Effector memory CD4-positive, alpha-beta T cell (primary cell): ENCODE measurements around the gene ZNF611.
A peak's percentile ranks its signal among the peaks of the same experiment; 100 is the strongest.
"Not testable (repeated sequence)": the region's sequence is repeated elsewhere in the genome, so short reads cannot be mapped to it uniquely, and the experiment has no call there.

ENCODE experiments used
- DNase-seq, 3 donors: peaks; one replicate each; pipeline ENCODE4 v3.0.0-alpha.2; 2020
- H3K27ac ChIP-seq: 2 replicates; pipeline ENCODE4 v1.7.0; 2013; ENCODE audit warnings: mild to moderate bottlenecking, low read length, moderate library complexity; ENCODE audit not compliant: insufficient read depth, poor library complexity, severe bottlenecking
- H3K27me3 ChIP-seq: replicated peaks from 2 replicates; pipeline ENCODE4 v1.7.0; 2013; ENCODE audit warnings: mild to moderate bottlenecking, low read length; ENCODE audit not compliant: insufficient read depth, control insufficient read depth, poor library complexity, severe bottlenecking
- H3K36me3 ChIP-seq: 2 replicates; pipeline ENCODE4 v1.7.0; 2013; ENCODE audit warnings: mild to moderate bottlenecking, low read length, moderate library complexity; ENCODE audit not compliant: control insufficient read depth, insufficient read depth
- H3K4me1 ChIP-seq: 2 replicates; pipeline ENCODE4 v1.7.0; 2013; ENCODE audit warnings: low read length, mild to moderate bottlenecking; ENCODE audit not compliant: control insufficient read depth, insufficient read depth, poor library complexity, severe bottlenecking
- H3K4me3 ChIP-seq: 2 replicates; pipeline ENCODE4 v1.7.0; 2013; ENCODE audit warnings: low read length, low read depth, mild to moderate bottlenecking; ENCODE audit not compliant: insufficient read depth, poor library complexity, severe bottlenecking
- H3K9me3 ChIP-seq: 2 replicates; pipeline ENCODE4 v1.7.0; 2013; ENCODE audit warnings: mild to moderate bottlenecking, low read length, moderate library complexity; ENCODE audit not compliant: control insufficient read depth
- total RNA-seq, 3 donors: gene quantifications; one replicate each; lab custom pipeline; 2026; lab: John Stamatoyannopoulos, UW

ZNF611 gene
- total RNA-seq: 26.1 to 33.1 (median 28.3) reads per million in 3 donors

GRCh38 chr19:52734893-52735661 lies at the start of gene ZNF611:
TSS of gene ZNF611 (minus strand) at chr19:52735044. CDS start at chr19:52715894, 19,150 bp downstream.
- Histone ChIP-seq H3K4me3 (peak within 1 kb of the TSS; percentile 72), H3K27ac (peak within 1 kb of the TSS; percentile 87), H3K4me1 (peaks cover 10% of the 10 kb centered on the region), H3K36me3 (no peaks in the 10 kb centered on the region), H3K9me3 (no peaks in the 10 kb centered on the region), H3K27me3 (no peaks in the 10 kb centered on the region)
- DNase-seq: peak; percentile 97 to 99 (median 99)

- not testable (repeated sequence) for H3K4me1 ChIP-seq, H3K27me3 ChIP-seq, H3K27ac ChIP-seq, DNase-seq, H3K4me3 ChIP-seq, H3K36me3 ChIP-seq, H3K9me3 ChIP-seq
These were observed 48.0 kb upstream of the ZNF611 start for GRCh38 chr19:52782864-52783263.

GRCh38 chr19:52778811-52779210 lies 44.0 kb upstream of the ZNF611 start:
- Histone ChIP-seq H3K9me3 (peaks cover 3% of the 10 kb centered on the region), H3K36me3 (peaks cover 14% of the 10 kb centered on the region), H3K27ac (no peak overlapping the region)

GRCh38 chr19:52756447-52756846 lies 21.6 kb upstream of the ZNF611 start:
- H3K4me1 ChIP-seq, H3K36me3 ChIP-seq, H3K27ac ChIP-seq, H3K9me3 ChIP-seq, DNase-seq, H3K27me3 ChIP-seq, H3K4me3 ChIP-seq: not testable (repeated sequence)

More at GRCh38 chr19:52778811-52779210, 44.0 kb upstream of the ZNF611 start:
- H3K27me3 ChIP-seq: no peaks in the 10 kb centered on the region
- peak in 2 of 3 donors; percentile 15 to 19 for DNase-seq
- H3K4me1 ChIP-seq: no peaks in the 10 kb centered on the region
- no peak overlapping the region for H3K4me3 ChIP-seq

GRCh38 chr19:52749780-52750179 lies 14.9 kb upstream of the ZNF611 start:
- Histone ChIP-seq H3K36me3 (no peaks in the 10 kb centered on the region), H3K9me3 (no peaks in the 10 kb centered on the region), H3K27ac (no peak overlapping the region), H3K4me3 (no peak overlapping the region), H3K4me1 (no peaks in the 10 kb centered on the region), H3K27me3 (no peaks in the 10 kb centered on the region)
- DNase-seq: no peak

- DNase-seq: no peak
These were observed 13.6 kb upstream of the ZNF611 start for GRCh38 chr19:52748336-52748950.

GRCh38 chr19:52745919-52746318 lies 11.1 kb upstream of the ZNF611 start:
- not testable (repeated sequence) for H3K27me3 ChIP-seq, H3K4me1 ChIP-seq, H3K27ac ChIP-seq, H3K36me3 ChIP-seq, H3K4me3 ChIP-seq, H3K9me3 ChIP-seq, DNase-seq

More at GRCh38 chr19:52748336-52748950, 13.6 kb upstream of the ZNF611 start:
- H3K4me3 ChIP-seq: no peak overlapping the region
- no peaks in the 10 kb centered on the region for H3K27me3 ChIP-seq
- H3K27ac ChIP-seq: no peak overlapping the region
- H3K4me1 ChIP-seq: no peaks in the 10 kb centered on the region
- H3K9me3 ChIP-seq: no peaks in the 10 kb centered on the region
- no peaks in the 10 kb centered on the region for H3K36me3 ChIP-seq

- Histone ChIP-seq H3K27ac (no peak overlapping the region), H3K9me3 (no peaks in the 10 kb centered on the region), H3K4me1 (peaks cover 3% of the 10 kb centered on the region), H3K4me3 (no peak overlapping the region), H3K36me3 (no peaks in the 10 kb centered on the region), H3K27me3 (no peaks in the 10 kb centered on the region)
- no peak for DNase-seq
These were observed 8.2 kb upstream of the ZNF611 start for GRCh38 chr19:52743091-52743490.

- Histone ChIP-seq H3K4me3 (no peak overlapping the region), H3K27me3 (no peaks in the 10 kb centered on the region), H3K9me3 (no peaks in the 10 kb centered on the region), H3K36me3 (no peaks in the 10 kb centered on the region), H3K4me1 (peaks cover 3% of the 10 kb centered on the region), H3K27ac (no peak overlapping the region)
- DNase-seq: no peak
These were observed 7.7 kb upstream of the ZNF611 start for GRCh38 chr19:52742516-52742915.

GRCh38 chr19:52741951-52742485 lies 7.2 kb upstream of the ZNF611 start:
- Histone ChIP-seq H3K36me3 (no peaks in the 10 kb centered on the region), H3K4me1 (peaks cover 3% of the 10 kb centered on the region), H3K4me3 (no peak overlapping the region), H3K27me3 (no peaks in the 10 kb centered on the region), H3K27ac (no peak overlapping the region), H3K9me3 (no peaks in the 10 kb centered on the region)
- DNase-seq: no peak
